ENCODE measurements around the gene CACNA2D1.

- TF ChIP-seq POLR2A (IDR thresholded peaks at IDR 0.05): no peak
- TF ChIP-seq, protein P1, sequence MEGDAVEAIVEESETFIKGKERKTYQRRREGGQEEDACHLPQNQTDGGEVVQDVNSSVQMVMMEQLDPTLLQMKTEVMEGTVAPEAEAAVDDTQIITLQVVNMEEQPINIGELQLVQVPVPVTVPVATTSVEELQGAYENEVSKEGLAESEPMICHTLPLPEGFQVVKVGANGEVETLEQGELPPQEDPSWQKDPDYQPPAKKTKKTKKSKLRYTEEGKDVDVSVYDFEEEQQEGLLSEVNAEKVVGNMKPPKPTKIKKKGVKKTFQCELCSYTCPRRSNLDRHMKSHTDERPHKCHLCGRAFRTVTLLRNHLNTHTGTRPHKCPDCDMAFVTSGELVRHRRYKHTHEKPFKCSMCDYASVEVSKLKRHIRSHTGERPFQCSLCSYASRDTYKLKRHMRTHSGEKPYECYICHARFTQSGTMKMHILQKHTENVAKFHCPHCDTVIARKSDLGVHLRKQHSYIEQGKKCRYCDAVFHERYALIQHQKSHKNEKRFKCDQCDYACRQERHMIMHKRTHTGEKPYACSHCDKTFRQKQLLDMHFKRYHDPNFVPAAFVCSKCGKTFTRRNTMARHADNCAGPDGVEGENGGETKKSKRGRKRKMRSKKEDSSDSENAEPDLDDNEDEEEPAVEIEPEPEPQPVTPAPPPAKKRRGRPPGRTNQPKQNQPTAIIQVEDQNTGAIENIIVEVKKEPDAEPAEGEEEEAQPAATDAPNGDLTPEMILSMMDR (IDR thresholded peaks at IDR 0.05): no peak
Observed at GRCh38 chr7:81934596-81935301, 508.8 kb downstream of the CACNA2D1 start.
